Stimulated activated CD4-positive, alpha-beta T cell treated with anti-CD3 and anti-CD28 coated beads, Interleukin-4, amount 100 ng/mL, for 4 hours (primary cell): ENCODE results near the gene DAG1.
A peak's percentile ranks its signal among the peaks of the same experiment; 100 is the strongest.

ENCODE experiments used
- DNase-seq, 2 experiments: peaks; one replicate each; pipeline ENCODE4 v3.0.0-alpha.2; 2020

DAG1 gene

GRCh38 chr3:49519296-49519695 is 49.2 kb downstream of the DAG1 start:
- DNase-seq = no peak

DNA sequence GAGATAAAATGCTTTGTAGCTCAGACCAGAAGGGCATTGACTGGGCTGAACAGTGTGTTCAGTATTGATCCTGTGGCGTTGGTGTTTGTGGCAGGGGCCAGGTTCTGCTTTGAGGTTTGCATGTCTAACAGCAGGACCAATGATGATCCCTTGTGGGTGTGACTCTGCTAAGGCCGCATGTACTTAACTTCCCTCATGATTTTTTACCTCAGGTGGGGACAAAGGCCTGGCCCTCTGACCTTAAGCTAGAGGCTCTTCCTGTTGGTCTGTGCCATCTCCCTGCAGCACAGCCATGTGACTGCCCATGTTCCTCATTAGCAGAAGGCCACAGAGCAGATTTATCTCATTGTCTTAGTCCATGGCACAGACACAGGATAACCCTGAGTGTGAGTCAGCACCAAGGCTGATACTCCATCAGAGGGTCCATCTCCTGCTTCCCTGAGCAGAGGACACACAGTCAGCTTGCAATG is 49.9 kb downstream of the DAG1 start:
- no peak for DNase-seq

DNA sequence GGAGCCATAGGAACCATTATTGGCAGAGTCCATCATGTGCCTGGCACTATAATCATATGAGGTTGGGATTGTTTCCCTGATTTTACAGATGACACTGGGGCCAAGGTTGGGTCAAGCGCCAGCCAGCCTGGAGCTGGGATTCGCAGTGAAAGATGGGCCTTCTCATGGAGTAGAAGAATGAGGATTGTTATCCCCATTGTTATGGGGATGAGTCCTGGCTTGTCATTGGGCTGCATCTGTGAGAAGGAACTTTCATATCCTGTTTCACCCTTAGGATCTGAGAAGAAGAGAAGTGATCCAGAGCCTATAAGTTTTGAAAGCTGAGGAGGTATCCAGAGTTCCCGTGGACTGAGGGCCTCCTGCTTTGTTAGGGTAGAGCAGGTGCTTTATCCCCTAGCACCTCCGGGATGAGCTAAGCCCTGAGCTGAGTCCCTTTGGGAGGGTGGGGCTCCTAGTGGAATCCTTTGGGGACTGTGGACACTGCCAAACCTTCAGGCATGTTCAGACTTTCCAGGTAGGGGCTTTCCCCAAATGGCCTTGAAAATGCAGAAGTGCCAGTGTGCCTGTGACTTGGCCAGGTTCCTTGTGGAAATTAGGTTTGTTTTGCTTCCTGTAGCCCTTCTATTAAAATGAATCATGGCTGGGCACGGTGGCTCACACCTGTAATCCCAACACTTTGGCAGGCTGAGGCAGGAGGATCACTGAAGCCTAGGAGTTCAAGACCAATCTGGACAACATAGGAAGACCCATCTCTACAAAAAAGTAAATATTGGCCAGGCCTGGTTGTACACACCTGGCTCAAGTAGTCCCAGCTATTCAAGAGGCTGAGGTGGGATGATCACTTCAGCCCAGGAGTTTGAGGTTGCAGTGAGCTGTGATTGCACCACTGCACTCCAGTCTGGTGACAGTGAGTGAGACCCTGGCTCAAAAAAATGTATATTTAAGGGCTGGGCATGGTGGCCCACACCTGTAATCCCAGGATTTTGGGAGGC is 54.0 kb downstream of the DAG1 start:
- DNase-seq = no peak

DNA sequence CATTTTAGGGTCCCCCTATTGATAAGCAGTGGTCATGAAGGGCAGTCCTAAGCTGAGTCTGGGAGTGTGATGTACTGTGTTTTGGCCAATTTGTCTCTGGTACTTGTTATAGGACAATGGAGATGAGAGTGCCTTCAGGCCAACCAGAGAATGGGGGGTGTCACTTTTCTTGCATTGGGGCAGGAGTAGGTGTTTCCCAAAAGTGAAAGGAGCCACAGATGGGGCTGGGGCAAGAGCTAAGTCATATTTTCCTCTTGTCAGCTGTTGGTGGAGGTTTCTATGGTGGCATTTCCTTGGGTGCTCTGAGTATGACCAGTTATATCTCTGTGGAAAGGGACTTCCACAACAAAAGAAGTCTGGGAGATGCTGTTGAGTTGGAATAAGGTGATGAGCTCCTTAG is 59.5 kb downstream of the DAG1 start:
- peak in 1 of 2 experiments; percentile 15 for DNase-seq

DNA sequence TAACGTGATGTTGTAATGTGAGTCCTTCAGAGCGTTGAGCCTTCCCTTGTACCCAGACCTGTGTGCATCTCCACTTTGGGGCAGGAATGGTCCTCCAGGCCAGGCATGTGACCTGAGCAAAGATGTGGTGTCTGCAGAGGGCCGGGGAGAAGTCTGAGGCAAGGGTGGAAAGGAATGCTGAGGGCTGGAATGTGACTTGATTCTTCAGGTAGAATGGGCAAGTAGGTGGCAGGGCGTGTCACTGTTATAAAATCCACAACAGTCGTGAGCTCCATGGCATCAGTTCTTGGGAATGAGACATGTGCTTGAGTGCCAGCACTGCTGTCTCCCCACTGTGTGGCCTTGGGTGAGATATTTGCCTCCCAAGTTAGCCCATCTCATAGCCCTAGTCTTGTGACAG is 60.2 kb downstream of the DAG1 start:
- DNase-seq = no peak

DNA sequence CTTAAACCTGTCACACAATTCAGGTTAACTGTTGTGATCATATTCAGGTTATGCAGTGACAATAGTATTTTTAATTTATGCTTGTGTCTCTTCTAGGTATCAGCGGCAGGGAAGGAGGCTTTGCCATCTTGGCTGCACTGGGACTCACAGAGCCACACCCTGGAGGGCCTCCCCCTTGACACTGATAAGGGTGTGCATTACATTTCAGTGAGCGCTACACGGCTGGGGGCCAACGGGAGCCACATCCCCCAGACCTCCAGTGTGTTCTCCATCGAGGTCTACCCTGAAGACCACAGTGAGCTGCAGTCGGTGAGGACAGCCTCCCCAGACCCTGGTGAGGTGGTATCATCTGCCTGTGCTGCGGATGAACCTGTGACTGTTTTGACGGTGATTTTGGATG is 60.6 kb downstream of the DAG1 start:
- no peak for DNase-seq

DNA sequence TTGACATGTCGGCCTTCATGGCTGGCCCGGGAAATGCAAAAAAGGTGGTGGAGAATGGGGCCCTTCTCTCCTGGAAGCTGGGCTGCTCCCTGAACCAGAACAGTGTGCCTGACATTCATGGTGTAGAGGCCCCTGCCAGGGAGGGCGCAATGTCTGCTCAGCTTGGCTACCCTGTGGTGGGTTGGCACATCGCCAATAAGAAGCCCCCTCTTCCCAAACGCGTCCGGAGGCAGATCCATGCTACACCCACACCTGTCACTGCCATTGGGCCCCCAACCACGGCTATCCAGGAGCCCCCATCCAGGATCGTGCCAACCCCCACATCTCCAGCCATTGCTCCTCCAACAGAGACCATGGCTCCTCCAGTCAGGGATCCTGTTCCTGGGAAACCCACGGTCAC is 61.2 kb downstream of the DAG1 start:
- no peak for DNase-seq

DNA sequence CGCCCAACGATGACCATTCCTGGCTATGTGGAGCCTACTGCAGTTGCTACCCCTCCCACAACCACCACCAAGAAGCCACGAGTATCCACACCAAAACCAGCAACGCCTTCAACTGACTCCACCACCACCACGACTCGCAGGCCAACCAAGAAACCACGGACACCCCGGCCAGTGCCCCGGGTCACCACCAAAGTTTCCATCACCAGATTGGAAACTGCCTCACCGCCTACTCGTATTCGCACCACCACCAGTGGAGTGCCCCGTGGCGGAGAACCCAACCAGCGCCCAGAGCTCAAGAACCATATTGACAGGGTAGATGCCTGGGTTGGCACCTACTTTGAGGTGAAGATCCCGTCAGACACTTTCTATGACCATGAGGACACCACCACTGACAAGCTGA is 61.6 kb downstream of the DAG1 start:
- no peak for DNase-seq

DNA sequence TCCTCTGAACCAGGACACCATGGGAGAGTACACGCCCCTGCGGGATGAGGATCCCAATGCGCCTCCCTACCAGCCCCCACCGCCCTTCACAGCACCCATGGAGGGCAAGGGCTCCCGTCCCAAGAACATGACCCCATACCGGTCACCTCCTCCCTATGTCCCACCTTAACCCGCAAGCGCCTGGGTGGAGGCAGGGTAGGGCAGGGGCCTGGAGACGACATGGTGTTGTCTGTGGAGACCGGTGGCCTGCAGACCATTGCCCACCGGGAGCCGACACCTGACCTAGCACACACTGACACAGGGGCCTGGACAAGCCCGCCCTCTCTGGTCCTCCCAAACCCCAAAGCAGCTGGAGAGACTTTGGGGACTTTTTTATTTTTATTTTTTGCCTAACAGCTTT is 63.0 kb downstream of the DAG1 start:
- DNase-seq = no peak

DNA sequence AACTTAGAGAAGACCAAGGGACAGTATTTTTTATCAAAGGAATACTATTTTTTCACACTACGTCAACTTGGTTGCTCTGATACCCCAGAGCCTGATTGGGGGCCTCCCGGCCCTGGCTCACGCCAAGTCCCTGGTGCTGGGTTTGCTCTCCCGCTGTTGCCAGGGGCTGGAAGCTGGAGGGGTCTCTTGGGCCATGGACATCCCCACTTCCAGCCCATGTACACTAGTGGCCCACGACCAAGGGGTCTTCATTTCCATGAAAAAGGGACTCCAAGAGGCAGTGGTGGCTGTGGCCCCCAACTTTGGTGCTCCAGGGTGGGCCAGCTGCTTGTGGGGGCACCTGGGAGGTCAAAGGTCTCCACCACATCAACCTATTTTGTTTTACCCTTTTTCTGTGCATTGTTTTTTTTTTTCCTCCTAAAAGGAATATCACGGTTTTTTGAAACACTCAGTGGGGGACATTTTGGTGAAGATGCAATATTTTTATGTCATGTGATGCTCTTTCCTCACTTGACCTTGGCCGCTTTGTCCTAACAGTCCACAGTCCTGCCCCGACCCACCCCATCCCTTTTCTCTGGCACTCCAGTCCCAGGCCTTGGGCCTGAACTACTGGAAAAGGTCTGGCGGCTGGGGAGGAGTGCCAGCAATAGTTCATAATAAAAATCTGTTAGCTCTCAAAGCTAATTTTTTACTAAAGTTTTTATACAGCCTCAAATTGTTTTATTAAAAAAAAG is 63.9 kb downstream of the DAG1 start:
- no peak for DNase-seq

GRCh38 chr3:49534581-49535441 is 64.7 kb downstream of the DAG1 start:
- no peak for DNase-seq

GRCh38 chr3:49535971-49536874 is 66.2 kb downstream of the DAG1 start:
- DNase-seq = no peak

- no peak for DNase-seq
These were observed 66.9 kb downstream of the DAG1 start for GRCh38 chr3:49536875-49537533.

DNA sequence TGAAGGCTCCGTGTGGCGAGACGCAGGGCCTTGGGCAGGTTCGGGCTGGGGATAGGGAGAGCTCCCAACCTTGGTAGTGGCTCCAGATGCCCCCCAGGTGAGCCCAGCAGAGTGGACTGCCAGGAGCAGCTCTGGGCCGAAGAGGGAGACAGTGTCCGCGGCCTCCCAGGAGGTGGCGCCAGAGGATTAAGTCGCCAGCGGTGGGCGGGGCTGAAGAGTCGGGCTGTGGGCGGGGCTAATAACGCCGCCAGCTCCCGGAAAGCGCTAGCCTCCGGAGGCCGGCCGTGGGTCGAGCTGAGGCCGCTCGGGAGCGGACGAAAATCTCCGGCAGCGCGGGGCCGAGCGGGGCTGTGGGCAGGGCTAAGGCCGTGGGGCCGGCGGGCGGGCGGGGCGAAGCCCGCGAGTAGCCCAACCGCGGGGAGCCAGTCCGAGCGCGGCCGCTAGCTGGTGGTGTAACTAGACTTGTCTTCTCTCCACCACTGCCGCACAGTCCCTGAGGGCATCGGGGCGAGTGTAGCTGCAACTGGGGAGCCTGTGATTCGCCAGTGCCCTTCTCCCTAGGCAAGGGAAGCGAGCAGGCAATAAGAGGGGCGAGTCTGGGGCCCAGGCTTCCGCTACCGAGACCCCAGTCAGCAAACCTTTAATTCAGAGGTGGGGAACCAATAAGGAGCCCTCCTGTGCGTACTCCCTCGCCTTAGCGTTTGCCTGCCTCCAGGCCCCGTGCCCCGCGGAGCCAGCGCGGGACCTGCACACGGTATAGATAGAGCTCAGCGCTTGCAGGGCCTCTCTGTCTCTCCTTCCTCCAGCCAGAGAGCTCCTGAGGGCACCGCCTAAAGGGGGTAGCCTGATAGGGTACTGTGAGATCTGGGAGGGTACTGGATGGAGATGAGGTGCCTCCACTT is 69.8 kb downstream of the DAG1 start:
- peak; percentile 84 to 93 for DNase-seq

DNA sequence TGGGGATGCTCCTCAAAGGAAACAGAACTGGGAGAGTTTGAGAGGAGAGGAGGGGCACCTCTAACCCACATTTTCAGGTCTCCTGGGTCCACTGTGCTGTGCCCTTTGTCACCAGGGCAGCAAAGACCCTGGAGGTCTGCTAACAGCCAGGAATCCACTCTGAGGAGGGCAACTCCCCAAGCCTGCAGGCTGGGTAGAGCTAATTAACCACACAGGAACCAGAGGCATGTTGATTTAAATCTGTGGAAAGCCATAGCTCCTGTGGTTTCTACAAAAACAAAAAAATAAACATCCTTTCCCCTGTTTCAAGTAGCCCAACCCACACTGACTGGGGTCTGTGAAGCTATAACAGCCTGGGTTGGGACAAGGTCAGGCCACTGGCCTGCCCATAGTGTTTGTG is 82.0 kb downstream of the DAG1 start:
- no peak for DNase-seq

DNA sequence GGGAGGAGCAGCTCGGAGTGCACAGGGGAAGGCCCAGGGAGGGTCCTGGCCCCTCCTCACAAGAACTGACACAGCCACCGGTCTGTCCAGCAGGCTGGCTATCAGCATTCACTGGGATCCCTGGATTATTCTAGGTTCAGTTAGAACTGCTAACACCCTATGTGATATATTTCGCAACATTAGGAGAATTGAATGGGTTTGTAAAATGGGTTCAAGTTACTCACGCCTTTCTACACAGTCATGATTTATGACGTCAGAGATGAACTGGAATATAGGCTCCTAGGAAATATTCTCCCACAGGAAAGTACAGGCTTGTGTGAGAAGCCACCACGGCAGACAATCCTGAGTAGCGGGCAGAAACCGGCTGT is 83.2 kb downstream of the DAG1 start:
- DNase-seq = no peak

GRCh38 chr3:49553692-49554632 is 83.9 kb downstream of the DAG1 start, which contains the start of gene BSN:
Gene BSN (plus strand): TSS chr3:49554477. CDS start chr3:49554603, 126 bp downstream.
- DNase-seq = peak; percentile 87 to 91

DNA sequence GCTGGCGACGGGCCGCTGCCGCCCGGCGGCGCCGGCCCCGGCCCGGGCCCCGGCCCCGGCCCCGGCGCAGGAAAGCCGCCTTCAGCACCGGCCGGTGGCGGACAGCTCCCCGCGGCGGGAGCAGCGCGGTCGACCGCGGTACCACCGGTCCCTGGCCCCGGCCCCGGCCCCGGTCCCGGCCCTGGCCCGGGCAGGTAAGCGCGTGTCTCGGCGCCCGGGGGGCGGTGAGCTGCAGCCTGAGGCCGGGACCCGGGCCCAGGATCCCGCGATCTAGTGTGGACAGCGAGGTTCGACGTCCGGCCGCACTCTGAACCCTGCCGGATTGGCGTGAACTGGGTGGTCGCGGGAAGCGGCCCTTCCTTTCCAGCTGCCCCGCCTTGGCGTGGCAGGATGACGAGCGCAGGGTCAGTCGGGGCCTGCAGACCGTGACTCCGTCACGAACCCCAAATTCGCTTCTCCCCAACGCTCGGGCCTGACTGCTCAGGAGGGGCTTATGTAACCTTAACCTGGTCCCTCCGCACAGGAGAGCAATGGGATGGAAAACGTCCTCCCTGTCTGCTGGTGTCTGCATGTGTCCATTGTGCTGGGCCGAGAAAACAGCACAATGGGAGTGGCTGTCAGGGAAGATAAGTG is 84.7 kb downstream of the DAG1 start:
- DNase-seq = peak in 1 of 2 experiments; percentile 64
